Measurements from ENCODE around the gene SORBS1.

The SORBS1 gene

GRCh38 chr10:95333997-95334804 lies 227.0 kb downstream of the SORBS1 start:
- Histone ChIP-seq H3K36me3 (ENCODE audit: control insufficient read depth in 2 of 2, insufficient read depth in 1 of 2, low read length in 2 of 2) (no peaks in the 10 kb centered on the region), H3K9me3 (ENCODE audit: control insufficient read depth, insufficient read depth, low read depth, low read length) (no peaks in the 10 kb centered on the region), H3K4me1 (ENCODE audit: control insufficient read depth, insufficient read depth, low read length) (no peaks in the 10 kb centered on the region), H3K27ac (ENCODE audit: extremely low read depth, low read depth, low read length) (no peak overlapping the region), H3K4me3 (ENCODE audit: low read depth, low read length) (no peak overlapping the region)
- TF ChIP-seq TCF7L2 (IDR thresholded peaks at IDR 0.05; ENCODE audit: borderline replicate concordance, low read depth, low read length) (no peak), ZNF311 (tag by site-specific recombination; IDR thresholded peaks at IDR 0.05; ENCODE audit: borderline replicate concordance) (no peak), ZNF514 (tag by site-specific recombination; IDR thresholded peaks at IDR 0.05) (no peak), PRDM1 (tag by site-specific recombination; IDR thresholded peaks at IDR 0.05) (no peak), ZNF521 (tag by site-specific recombination; IDR thresholded peaks at IDR 0.05) (no peak), PBX3 (CRISPR knock-in tag; IDR thresholded peaks at IDR 0.05) (no peak), ZIC2 (tag by site-specific recombination; IDR thresholded peaks at IDR 0.05) (no peak), MZF1 (tag by site-specific recombination; IDR thresholded peaks at IDR 0.05; ENCODE audit: borderline replicate concordance) (no peak), ZNF280C (tag by site-specific recombination; IDR thresholded peaks at IDR 0.05) (no peak), ZNF18 (tag by site-specific recombination; IDR thresholded peaks at IDR 0.05) (no peak), RBAK (tag by site-specific recombination; IDR thresholded peaks at IDR 0.05) (no peak), ZNF629 (tag by site-specific recombination; IDR thresholded peaks at IDR 0.05) (no peak), OVOL3 (tag by site-specific recombination; IDR thresholded peaks at IDR 0.05) (no peak), ZNF223 (tag by site-specific recombination; IDR thresholded peaks at IDR 0.05) (no peak), ZNF600 (tag by site-specific recombination; IDR thresholded peaks at IDR 0.05) (no peak), ZBTB44 (tag by site-specific recombination; IDR thresholded peaks at IDR 0.05) (no peak)
- CTCF ChIA-PET, result no interaction called here
- POLR2A ChIA-PET, result no interaction called here

GRCh38 chr10:95332666-95333249 lies 228.4 kb downstream of the SORBS1 start:
- Histone ChIP-seq H3K27ac (ENCODE audit: extremely low read depth, low read depth, low read length) (no peak overlapping the region), H3K4me1 (ENCODE audit: control insufficient read depth, insufficient read depth, low read length) (0 out of 2 replicates have a peak, but pooled peaks cover under 1% of the 10 kb centered on the region), H3K4me3 (ENCODE audit: low read depth, low read length) (no peak overlapping the region), H3K9me3 (ENCODE audit: control insufficient read depth, insufficient read depth, low read depth, low read length) (no peaks in the 10 kb centered on the region), H3K36me3 (ENCODE audit: control insufficient read depth in 2 of 2, insufficient read depth in 1 of 2, low read length in 2 of 2) (no peaks in the 10 kb centered on the region)
- POLR2A ChIA-PET, result interaction anchor here (1.1 kb wide), 1 partner anchor 9 kb away, joined by 3 read pairs; no protein-coding TSS in a partner anchor
- CTCF ChIA-PET, result interaction anchor here (0.7 kb wide), 1 partner anchor 148 kb away, joined by 6 read pairs; no protein-coding TSS in a partner anchor
- TF ChIP-seq ZNF521 (tag by site-specific recombination; IDR thresholded peaks at IDR 0.05), result no peak
- TF ChIP-seq ZNF837 (tag by site-specific recombination; IDR thresholded peaks at IDR 0.05), result no peak
- no peak for TF ChIP-seq ZFP69B (tag by site-specific recombination; IDR thresholded peaks at IDR 0.05)
- no peak for TF ChIP-seq ZNF214 (tag by site-specific recombination; IDR thresholded peaks at IDR 0.05; ENCODE audit: borderline replicate concordance)
- TF ChIP-seq YY2 (tag by site-specific recombination; IDR thresholded peaks at IDR 0.05), result no peak
- TF ChIP-seq ZNF768 (tag by site-specific recombination; IDR thresholded peaks at IDR 0.05), result no peak
- TF ChIP-seq ZNF704 (tag by site-specific recombination; IDR thresholded peaks at IDR 0.05), result no peak
- TF ChIP-seq ZNF202 (tag by site-specific recombination; IDR thresholded peaks at IDR 0.05; ENCODE audit: borderline replicate concordance), result no peak
- TF ChIP-seq ZNF24 (tag by site-specific recombination; IDR thresholded peaks at IDR 0.05), result no peak
- TF ChIP-seq PBX3 (CRISPR knock-in tag; IDR thresholded peaks at IDR 0.05), result no peak
- no peak for TF ChIP-seq OSR2 (tag by site-specific recombination; IDR thresholded peaks at IDR 0.05)

All from HEK293 (cell line).